HepG2 (cell line): Measurements from ENCODE around the gene LRRC45. TPM values are rescaled to one million over a fixed set of nuclear protein-coding genes. Genes with fewer than 3 reads are reported as not detected.

Experiments
- CHCHD3 ChIP-seq: sonication (generic); formaldehyde crosslinking; IDR thresholded peaks from 2 replicates; pipeline ENCODE4 v1.8.0; 2022; ENCODE audit warnings: mild to moderate bottlenecking, missing genetic modification reagents, moderate library complexity
- ELF4 ChIP-seq: sonication (generic); formaldehyde crosslinking; IDR thresholded peaks from 2 replicates; pipeline ENCODE4 v1.5.0; 2020; ENCODE audit warnings: missing genetic modification reagents, mild to moderate bottlenecking, moderate library complexity, borderline replicate concordance
- MTF1 ChIP-seq: sonication (generic); formaldehyde crosslinking; IDR thresholded peaks from 2 replicates; pipeline ENCODE4 v1.5.0; 2020; ENCODE audit warnings: missing genetic modification reagents
- NFKB2 ChIP-seq: sonication (generic); formaldehyde crosslinking; IDR thresholded peaks from 2 replicates; pipeline ENCODE4 v1.4.0; 2020; ENCODE audit warnings: missing genetic modification reagents, borderline replicate concordance
- STAG1 ChIP-seq: sonication (generic); formaldehyde crosslinking; IDR thresholded peaks from 2 replicates; pipeline ENCODE4 v1.4.0; 2020; ENCODE audit warnings: missing genetic modification reagents
- ZBTB1 ChIP-seq: sonication (generic); formaldehyde crosslinking; IDR thresholded peaks from 2 replicates; pipeline ENCODE4 v1.4.0; 2020; ENCODE audit warnings: missing genetic modification reagents, borderline replicate concordance
- ZMYM3 ChIP-seq: sonication (generic); formaldehyde crosslinking; IDR thresholded peaks from 2 replicates; pipeline ENCODE4 v1.5.1; 2020; ENCODE audit warnings: mild to moderate bottlenecking, missing genetic modification reagents
- ZNF547 ChIP-seq: sonication (generic); formaldehyde crosslinking; IDR thresholded peaks from 2 replicates; pipeline ENCODE4 v1.5.1; 2020; ENCODE audit warnings: mild to moderate bottlenecking, missing genetic modification reagents
- ZNF556 ChIP-seq: sonication (generic); formaldehyde crosslinking; IDR thresholded peaks from 2 replicates; pipeline ENCODE4 v1.4.0; 2020; ENCODE audit warnings: mild to moderate bottlenecking, missing genetic modification reagents, borderline replicate concordance
- ZNF709 ChIP-seq: sonication (generic); formaldehyde crosslinking; IDR thresholded peaks from 2 replicates; pipeline ENCODE4 v1.5.0; 2020; ENCODE audit warnings: mild to moderate bottlenecking, missing genetic modification reagents
- ZNF782 ChIP-seq: sonication (generic); formaldehyde crosslinking; IDR thresholded peaks from 2 replicates; pipeline ENCODE4 v1.4.0; 2020; ENCODE audit warnings: missing genetic modification reagents, mild to moderate bottlenecking, borderline replicate concordance
- ZNF790 ChIP-seq: sonication (generic); formaldehyde crosslinking; IDR thresholded peaks from 2 replicates; pipeline ENCODE4 v1.8.0; 2022; ENCODE audit warnings: missing genetic modification reagents, mild to moderate bottlenecking, borderline replicate concordance
- polyA plus RNA-seq, 8 experiments: library from polyadenylated mRNA; depleted of rRNA in 3 of 8; stranded (reverse) in 7 of 8; unstranded in 1 of 8; fragments of >200 nt; fragmentation: Illumina TruSeq in 4 of 8; extraction: Trizol in 4 of 8; gene quantifications; 2 replicates each; pipeline versions ENCODE4 v1.2.1 to v1.2.3, GENCODE V29; 2011 to 2016; ENCODE audit warnings: low read depth in 4 of 8, missing spikeins in 1 of 8, mixed read lengths in 1 of 8; ENCODE audit not compliant: insufficient read depth in 1 of 8
- total RNA-seq, 5 experiments: library from RNA; depleted of rRNA; stranded (reverse); fragments of >200 nt; fragmentation: Illumina TruSeq; extraction: Trizol; gene quantifications; 2 replicates each; pipeline ENCODE4 v1.2.3, GENCODE V29; 2016; ENCODE audit warnings: low read depth in 1 of 5
- TF ChIP-seq, protein P1 (sequence below): sonication (generic); formaldehyde crosslinking; IDR thresholded peaks from 2 replicates; pipeline ENCODE4 v1.4.0; 2020; ENCODE audit warnings: missing genetic modification reagents
- TF ChIP-seq, protein P2 (sequence below): IDR thresholded peaks from 2 replicates; pipeline ENCODE4 v1.6.1; 2016; ENCODE audit warnings: missing compliant biosample characterization, missing genetic modification reagents, borderline replicate concordance
- TF ChIP-seq, protein P3 (sequence below): sonication (generic); formaldehyde crosslinking; IDR thresholded peaks from 2 replicates; pipeline ENCODE4 v1.5.0; 2020; ENCODE audit warnings: missing genetic modification reagents
- TF ChIP-seq, protein P4 (sequence below): sonication (generic); formaldehyde crosslinking; IDR thresholded peaks from 2 replicates; pipeline ENCODE4 v1.4.0; 2020; ENCODE audit warnings: mild to moderate bottlenecking, low read depth, missing genetic modification reagents
- TF ChIP-seq, protein P5 (sequence below): sonication (generic); formaldehyde crosslinking; IDR thresholded peaks from 2 replicates; pipeline ENCODE4 v1.4.0; 2020; ENCODE audit warnings: missing genetic modification reagents

The LRRC45 gene
- total and polyA plus RNA-seq, 2 of the 13 experiments (the other 11 are each of a cell fraction or from before 2014, with no cell fraction given), result 11.6 to 48.1 TPM

DNA sequence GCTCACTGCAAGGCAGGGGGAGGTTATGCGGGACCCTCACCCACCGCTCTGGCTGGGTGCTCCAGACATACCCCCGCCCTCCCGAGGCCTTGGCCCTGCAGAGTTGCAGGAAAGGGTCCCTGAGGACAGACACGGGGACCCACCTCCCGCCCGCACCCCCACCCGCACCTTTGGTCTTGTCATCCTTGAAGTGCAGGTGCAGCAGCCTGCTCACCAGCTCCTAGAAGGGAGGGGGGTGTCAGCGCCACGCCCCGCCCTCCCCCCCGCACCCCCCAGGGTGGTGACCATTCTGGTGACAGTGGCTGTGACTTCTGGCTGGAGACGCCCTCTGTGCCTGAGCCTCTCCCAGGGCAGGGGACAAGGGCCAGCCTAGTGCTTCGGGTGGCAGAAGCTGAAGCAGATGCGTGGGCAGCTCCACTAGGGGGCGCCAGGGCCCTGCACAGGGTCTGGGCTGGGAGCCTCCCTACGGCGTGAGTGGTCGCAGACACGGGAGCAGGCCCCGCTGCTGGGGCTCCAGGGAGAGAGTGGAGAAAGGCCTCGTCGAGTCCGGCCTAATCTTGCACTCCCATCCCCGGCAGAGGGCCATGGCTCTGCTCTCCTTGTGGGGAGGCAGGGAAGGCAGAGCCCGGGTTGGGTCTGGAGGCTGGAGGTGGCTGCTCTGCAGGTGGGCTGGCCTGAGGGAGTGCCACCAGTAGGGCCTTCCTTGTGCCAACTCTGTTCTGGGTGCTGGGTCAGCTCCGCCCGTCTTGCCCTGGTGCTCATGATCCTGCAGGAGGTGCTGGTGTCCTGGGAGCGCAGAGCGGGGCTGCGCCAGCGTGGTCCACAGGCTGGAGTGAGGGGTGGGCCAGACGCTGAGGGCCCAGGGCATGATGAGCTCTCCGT, 3.2 kb upstream of the LRRC45 start (continued):
- TF ChIP-seq, protein P1, sequence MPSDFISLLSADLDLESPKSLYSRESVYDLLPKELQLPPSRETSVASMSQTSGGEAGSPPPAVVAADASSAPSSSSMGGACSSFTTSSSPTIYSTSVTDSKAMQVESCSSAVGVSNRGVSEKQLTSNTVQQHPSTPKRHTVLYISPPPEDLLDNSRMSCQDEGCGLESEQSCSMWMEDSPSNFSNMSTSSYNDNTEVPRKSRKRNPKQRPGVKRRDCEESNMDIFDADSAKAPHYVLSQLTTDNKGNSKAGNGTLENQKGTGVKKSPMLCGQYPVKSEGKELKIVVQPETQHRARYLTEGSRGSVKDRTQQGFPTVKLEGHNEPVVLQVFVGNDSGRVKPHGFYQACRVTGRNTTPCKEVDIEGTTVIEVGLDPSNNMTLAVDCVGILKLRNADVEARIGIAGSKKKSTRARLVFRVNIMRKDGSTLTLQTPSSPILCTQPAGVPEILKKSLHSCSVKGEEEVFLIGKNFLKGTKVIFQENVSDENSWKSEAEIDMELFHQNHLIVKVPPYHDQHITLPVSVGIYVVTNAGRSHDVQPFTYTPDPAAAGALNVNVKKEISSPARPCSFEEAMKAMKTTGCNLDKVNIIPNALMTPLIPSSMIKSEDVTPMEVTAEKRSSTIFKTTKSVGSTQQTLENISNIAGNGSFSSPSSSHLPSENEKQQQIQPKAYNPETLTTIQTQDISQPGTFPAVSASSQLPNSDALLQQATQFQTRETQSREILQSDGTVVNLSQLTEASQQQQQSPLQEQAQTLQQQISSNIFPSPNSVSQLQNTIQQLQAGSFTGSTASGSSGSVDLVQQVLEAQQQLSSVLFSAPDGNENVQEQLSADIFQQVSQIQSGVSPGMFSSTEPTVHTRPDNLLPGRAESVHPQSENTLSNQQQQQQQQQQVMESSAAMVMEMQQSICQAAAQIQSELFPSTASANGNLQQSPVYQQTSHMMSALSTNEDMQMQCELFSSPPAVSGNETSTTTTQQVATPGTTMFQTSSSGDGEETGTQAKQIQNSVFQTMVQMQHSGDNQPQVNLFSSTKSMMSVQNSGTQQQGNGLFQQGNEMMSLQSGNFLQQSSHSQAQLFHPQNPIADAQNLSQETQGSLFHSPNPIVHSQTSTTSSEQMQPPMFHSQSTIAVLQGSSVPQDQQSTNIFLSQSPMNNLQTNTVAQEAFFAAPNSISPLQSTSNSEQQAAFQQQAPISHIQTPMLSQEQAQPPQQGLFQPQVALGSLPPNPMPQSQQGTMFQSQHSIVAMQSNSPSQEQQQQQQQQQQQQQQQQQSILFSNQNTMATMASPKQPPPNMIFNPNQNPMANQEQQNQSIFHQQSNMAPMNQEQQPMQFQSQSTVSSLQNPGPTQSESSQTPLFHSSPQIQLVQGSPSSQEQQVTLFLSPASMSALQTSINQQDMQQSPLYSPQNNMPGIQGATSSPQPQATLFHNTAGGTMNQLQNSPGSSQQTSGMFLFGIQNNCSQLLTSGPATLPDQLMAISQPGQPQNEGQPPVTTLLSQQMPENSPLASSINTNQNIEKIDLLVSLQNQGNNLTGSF (CRISPR knock-in tag), result 0 out of 2 replicates have a peak, but pooled peaks have one; percentile 59
- TF ChIP-seq ZNF790 (no peak), NFKB2 (CRISPR knock-in tag) (peak; percentile 60), ZNF556 (CRISPR knock-in tag) (peak; percentile 14; the same call in 1 of the 2 replicates), ZNF547 (peak; percentile 50; the same call in 1 of the 2 replicates), MTF1 (no peak), ELF4 (CRISPR knock-in tag) (no peak), ZMYM3 (CRISPR knock-in tag) (0 out of 2 replicates have a peak, but pooled peaks have one; percentile 38), ZNF709 (CRISPR knock-in tag) (no peak), CHCHD3 (CRISPR knock-in tag) (no peak), ZBTB1 (no peak), ZNF782 (CRISPR knock-in tag) (no peak), STAG1 (CRISPR knock-in tag) (peak; percentile 74)
- TF ChIP-seq, protein P2, sequence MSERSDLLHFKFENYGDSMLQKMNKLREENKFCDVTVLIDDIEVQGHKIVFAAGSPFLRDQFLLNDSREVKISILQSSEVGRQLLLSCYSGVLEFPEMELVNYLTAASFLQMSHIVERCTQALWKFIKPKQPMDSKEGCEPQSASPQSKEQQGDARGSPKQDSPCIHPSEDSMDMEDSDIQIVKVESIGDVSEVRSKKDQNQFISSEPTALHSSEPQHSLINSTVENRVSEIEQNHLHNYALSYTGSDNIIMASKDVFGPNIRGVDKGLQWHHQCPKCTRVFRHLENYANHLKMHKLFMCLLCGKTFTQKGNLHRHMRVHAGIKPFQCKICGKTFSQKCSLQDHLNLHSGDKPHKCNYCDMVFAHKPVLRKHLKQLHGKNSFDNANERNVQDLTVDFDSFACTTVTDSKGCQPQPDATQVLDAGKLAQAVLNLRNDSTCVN (CRISPR knock-in tag), result no peak; the same call in 1 of the 2 replicates
- TF ChIP-seq, protein P3, sequence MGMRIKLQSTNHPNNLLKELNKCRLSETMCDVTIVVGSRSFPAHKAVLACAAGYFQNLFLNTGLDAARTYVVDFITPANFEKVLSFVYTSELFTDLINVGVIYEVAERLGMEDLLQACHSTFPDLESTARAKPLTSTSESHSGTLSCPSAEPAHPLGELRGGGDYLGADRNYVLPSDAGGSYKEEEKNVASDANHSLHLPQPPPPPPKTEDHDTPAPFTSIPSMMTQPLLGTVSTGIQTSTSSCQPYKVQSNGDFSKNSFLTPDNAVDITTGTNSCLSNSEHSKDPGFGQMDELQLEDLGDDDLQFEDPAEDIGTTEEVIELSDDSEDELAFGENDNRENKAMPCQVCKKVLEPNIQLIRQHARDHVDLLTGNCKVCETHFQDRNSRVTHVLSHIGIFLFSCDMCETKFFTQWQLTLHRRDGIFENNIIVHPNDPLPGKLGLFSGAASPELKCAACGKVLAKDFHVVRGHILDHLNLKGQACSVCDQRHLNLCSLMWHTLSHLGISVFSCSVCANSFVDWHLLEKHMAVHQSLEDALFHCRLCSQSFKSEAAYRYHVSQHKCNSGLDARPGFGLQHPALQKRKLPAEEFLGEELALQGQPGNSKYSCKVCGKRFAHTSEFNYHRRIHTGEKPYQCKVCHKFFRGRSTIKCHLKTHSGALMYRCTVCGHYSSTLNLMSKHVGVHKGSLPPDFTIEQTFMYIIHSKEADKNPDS (CRISPR knock-in tag), result no peak
- TF ChIP-seq, protein P4, sequence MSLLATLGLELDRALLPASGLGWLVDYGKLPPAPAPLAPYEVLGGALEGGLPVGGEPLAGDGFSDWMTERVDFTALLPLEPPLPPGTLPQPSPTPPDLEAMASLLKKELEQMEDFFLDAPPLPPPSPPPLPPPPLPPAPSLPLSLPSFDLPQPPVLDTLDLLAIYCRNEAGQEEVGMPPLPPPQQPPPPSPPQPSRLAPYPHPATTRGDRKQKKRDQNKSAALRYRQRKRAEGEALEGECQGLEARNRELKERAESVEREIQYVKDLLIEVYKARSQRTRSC (CRISPR knock-in tag), result no peak
- TF ChIP-seq, protein P5, sequence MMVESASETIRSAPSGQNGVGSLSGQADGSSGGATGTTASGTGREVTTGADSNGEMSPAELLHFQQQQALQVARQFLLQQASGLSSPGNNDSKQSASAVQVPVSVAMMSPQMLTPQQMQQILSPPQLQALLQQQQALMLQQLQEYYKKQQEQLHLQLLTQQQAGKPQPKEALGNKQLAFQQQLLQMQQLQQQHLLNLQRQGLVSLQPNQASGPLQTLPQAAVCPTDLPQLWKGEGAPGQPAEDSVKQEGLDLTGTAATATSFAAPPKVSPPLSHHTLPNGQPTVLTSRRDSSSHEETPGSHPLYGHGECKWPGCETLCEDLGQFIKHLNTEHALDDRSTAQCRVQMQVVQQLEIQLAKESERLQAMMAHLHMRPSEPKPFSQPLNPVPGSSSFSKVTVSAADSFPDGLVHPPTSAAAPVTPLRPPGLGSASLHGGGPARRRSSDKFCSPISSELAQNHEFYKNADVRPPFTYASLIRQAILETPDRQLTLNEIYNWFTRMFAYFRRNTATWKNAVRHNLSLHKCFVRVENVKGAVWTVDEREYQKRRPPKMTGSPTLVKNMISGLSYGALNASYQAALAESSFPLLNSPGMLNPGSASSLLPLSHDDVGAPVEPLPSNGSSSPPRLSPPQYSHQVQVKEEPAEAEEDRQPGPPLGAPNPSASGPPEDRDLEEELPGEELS, result no peak
